ENCODE results near the gene BCAM. TPM values are rescaled to one million over a fixed set of nuclear protein-coding genes. Genes with fewer than 3 reads are reported as not detected.

Gene BCAM
- total RNA-seq, result 15.7 and 21.9 TPM in 2 replicates

DNA sequence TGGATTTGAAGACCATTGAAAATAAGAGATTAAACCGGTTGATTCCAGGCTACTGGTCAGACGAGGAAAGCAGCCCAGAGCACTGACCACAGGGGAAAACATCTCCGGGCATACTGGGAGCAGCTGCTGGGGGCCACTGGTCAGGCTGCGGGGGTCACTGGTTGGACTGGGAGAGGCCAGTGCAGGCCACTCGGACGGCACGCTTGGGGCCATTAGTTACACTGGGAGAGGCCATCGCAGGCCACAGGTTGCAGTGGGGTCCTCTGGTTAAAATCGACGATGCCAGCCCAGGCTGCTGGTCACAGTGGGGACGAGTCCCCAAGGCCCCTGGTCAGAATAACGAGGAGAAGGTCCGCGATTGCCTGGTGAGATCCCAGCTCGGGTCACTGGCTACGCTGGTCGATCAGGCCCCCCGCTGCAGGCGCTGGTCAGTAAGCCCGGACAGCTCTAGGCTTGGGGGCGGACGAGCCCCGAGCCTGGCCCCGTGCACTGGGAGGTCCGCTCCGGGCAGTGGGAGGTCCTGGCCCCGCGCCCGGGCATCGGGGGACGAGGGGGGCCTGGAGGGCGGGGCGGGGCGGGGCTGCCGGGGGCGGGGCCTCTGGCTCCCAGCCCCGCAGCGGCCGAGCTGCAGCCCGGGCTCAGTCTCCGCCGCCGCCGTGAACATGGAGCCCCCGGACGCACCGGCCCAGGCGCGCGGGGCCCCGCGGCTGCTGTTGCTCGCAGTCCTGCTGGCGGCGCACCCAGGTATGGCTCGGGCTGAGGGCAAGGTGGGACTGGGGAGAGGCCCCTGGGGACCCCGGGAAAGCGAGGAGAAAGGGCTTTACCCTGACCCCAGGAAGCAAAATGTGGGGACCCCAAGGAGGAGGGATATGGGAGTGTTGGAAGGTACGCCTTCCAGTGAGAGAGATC is at the start of gene BCAM:
Gene BCAM (plus strand): TSS at position 641 of the 909 bp plus-strand sequence. CDS start 22 bp downstream, at position 663.

GRCh38 chr19:44777715-44778347 is 31.1 kb upstream of the BCAM start, which contains the start of gene CBLC:
Gene CBLC (plus strand): TSS chr19:44777890. CDS start chr19:44777932, 42 bp downstream.

DNA sequence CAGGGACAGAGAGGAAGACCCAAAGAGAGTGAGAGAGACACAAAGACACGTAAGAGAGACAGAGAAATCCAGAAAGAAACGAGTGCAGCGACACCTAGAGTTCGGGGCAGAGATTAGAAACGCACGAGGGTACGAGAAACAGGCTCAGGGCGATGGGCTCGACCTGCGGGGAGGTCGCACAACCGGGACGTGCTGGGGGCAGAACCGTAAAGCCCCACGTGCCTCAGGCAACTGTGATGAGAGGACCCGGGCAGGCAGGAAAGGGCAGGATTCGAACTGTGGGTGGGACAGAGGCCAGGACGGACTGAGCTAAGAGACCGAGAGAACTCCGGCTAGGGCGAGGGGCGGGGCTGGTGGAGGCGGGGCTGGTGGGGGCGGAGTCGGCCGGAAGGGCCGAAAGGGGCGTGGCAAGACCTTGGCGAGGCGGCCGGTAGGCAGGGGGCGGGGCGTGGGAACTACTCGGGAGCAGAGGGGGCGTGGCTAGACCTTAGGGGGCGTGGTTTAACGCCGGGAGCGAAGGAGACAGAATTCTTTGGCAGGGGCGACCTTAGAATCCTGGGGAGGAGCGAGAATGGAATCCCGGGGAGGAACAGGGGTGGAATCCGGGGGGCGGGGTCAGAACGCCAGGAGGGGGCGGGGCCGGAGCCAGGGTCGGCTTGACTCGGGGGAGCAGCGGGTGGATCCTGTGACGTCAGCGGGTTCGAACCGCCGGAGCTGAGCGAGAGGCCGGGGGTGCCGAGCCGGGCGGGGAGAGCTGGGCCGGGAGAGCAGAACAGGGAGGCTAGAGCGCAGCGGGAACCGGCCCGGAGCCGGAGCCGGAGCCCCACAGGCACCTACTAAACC is 36.9 kb downstream of the BCAM start, which contains the start of gene NECTIN2:
Gene NECTIN2 (plus strand): TSS at position 686 of the 843 bp plus-strand sequence. CDS start 229 bp downstream, outside the sequence.

Other genes starting within 250 kb of the BCAM start
- gene IGSF23, start 195.5 kb upstream of the BCAM start, total RNA-seq, result 0.27 and 0.28 TPM in 2 replicates
- gene PVR, start 165.2 kb upstream of the BCAM start, total RNA-seq, result 113 and 246 TPM in 2 replicates
- 1.3 and 1.5 TPM in 2 replicates for gene CEACAM19, start 137.6 kb upstream of the BCAM start, total RNA-seq
- gene CEACAM16, start 110.0 kb upstream of the BCAM start, total RNA-seq, result 0.09 TPM in 1 of 2 replicates, not detected in the other
- 2.2 and 7.0 TPM in 2 replicates for gene BCL3, start 60.4 kb upstream of the BCAM start, total RNA-seq
- gene CBLC, start 31.2 kb upstream of the BCAM start, total RNA-seq, result not detected in 2 replicates
- gene NECTIN2, start 37.2 kb downstream of the BCAM start, total RNA-seq, result 90.7 and 110 TPM in 2 replicates
- gene TOMM40, start 82.2 kb downstream of the BCAM start, total RNA-seq, result 44.8 and 73.0 TPM in 2 replicates
- 0.28 and 0.81 TPM in 2 replicates for gene APOE, start 96.7 kb downstream of the BCAM start, total RNA-seq
- gene APOC1, start 105.5 kb downstream of the BCAM start, total RNA-seq, result 0.28 and 0.72 TPM in 2 replicates
- gene APOC4, start 133.1 kb downstream of the BCAM start, total RNA-seq, result not detected in 2 replicates
- gene APOC2, start 136.9 kb downstream of the BCAM start, total RNA-seq, result not detected in 2 replicates
- gene CLPTM1, start 146.3 kb downstream of the BCAM start, total RNA-seq, result 31.9 and 40.3 TPM in 2 replicates
- gene RELB, start 192.4 kb downstream of the BCAM start, total RNA-seq, result 7.1 and 10.7 TPM in 2 replicates
- 9.8 and 20.9 TPM in 2 replicates for gene CLASRP, start 229.9 kb downstream of the BCAM start, total RNA-seq